ENCODE results near the gene CYP2W1.

DNA sequence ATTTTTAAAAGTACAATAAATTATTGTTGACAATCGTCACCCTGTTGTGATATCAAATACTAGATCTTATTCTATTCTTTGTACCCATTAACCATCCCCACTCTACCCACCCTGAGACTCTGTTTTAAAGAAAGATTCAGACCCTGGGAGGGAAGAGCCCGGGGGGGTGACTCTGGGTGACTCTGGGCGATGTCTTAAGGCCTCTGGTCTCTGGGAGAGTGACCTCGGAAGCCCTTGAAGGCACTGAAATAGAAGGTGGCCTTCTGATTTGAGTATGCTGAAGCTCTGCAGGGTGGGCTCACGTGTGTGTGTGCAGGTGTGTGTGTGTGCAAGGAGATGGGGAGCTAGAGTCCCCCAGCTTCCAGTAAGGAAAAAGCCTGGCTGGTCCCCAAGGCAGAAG is 38.2 kb upstream of the CYP2W1 start:
- TF ChIP-seq, protein P1, sequence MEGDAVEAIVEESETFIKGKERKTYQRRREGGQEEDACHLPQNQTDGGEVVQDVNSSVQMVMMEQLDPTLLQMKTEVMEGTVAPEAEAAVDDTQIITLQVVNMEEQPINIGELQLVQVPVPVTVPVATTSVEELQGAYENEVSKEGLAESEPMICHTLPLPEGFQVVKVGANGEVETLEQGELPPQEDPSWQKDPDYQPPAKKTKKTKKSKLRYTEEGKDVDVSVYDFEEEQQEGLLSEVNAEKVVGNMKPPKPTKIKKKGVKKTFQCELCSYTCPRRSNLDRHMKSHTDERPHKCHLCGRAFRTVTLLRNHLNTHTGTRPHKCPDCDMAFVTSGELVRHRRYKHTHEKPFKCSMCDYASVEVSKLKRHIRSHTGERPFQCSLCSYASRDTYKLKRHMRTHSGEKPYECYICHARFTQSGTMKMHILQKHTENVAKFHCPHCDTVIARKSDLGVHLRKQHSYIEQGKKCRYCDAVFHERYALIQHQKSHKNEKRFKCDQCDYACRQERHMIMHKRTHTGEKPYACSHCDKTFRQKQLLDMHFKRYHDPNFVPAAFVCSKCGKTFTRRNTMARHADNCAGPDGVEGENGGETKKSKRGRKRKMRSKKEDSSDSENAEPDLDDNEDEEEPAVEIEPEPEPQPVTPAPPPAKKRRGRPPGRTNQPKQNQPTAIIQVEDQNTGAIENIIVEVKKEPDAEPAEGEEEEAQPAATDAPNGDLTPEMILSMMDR (IDR thresholded peaks at IDR 0.05; ENCODE audit: extremely low read depth in 1 of 2, insufficient read depth in 1 of 2, low read depth in 1 of 2, low read length in 2 of 2), result no peak
- TF ChIP-seq EZH2 (IDR thresholded peaks at IDR 0.05; ENCODE audit: borderline replicate concordance, low read depth, low read length, severe bottlenecking) (no peak), POLR2AphosphoS5 (IDR thresholded peaks at IDR 0.05; ENCODE audit: insufficient read depth, low read depth, low read length) (no peak), POLR2A (IDR thresholded peaks at IDR 0.05; ENCODE audit: low read depth, low read length) (no peak), JUN (IDR thresholded peaks at IDR 0.05; ENCODE audit: borderline replicate concordance, insufficient read depth, insufficient read length, low read depth) (no peak), GATA2 (IDR thresholded peaks at IDR 0.05; ENCODE audit: insufficient read depth, insufficient read length, low read depth, low read length) (no peak), MYC (IDR thresholded peaks at IDR 0.05; ENCODE audit: low read depth, low read length) (no peak), FOS (IDR thresholded peaks at IDR 0.05; ENCODE audit: borderline replicate concordance, insufficient read depth, low read length) (no peak)
- TF ChIP-seq, protein P2, sequence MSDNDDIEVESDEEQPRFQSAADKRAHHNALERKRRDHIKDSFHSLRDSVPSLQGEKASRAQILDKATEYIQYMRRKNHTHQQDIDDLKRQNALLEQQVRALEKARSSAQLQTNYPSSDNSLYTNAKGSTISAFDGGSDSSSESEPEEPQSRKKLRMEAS (IDR thresholded peaks at IDR 0.05; ENCODE audit: insufficient read depth, insufficient read length), result no peak

All from endothelial cell of umbilical vein (primary cell).